Retinal pigment epithelial cell (primary cell): ENCODE data around the gene CKLF.

Source experiments
- DNase-seq: peaks from one replicate; pipeline ENCODE4 v3.0.0-alpha.2; 2010; ENCODE audit warnings: low read depth
- H3K4me3 ChIP-seq: 2 replicates; pipeline ENCODE4 v1.5.1; 2011; ENCODE audit warnings: mild to moderate bottlenecking, low read length, control low read depth, moderate library complexity
- TF ChIP-seq, protein P1 (sequence below): conservative IDR thresholded peaks from 2 replicates; pipeline ENCODE4 v1.5.1; 2011; ENCODE audit warnings: low read depth, low read length, control low read depth, inconsistent platforms

Gene CKLF

DNA sequence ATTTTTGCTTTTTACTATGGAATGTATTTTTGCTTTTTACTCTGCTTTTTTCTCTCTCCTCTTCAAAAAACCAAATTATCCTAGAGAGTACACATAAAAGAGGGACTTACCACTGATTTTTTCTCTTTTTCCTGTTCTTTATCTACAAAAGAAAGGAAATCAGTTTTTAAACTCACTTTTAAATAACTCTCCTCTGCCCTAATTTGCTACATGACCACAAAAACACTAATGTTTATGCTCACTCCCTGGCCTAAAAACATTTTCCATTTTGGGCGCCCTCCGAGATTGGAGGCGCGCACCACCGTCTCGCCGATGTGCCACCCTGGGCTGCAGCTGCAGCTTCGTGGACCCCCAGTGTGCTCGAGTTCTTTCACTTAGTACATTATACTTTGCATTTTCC, 3.5 kb upstream of the CKLF start:
- no peak for DNase-seq
- TF ChIP-seq, protein P1, sequence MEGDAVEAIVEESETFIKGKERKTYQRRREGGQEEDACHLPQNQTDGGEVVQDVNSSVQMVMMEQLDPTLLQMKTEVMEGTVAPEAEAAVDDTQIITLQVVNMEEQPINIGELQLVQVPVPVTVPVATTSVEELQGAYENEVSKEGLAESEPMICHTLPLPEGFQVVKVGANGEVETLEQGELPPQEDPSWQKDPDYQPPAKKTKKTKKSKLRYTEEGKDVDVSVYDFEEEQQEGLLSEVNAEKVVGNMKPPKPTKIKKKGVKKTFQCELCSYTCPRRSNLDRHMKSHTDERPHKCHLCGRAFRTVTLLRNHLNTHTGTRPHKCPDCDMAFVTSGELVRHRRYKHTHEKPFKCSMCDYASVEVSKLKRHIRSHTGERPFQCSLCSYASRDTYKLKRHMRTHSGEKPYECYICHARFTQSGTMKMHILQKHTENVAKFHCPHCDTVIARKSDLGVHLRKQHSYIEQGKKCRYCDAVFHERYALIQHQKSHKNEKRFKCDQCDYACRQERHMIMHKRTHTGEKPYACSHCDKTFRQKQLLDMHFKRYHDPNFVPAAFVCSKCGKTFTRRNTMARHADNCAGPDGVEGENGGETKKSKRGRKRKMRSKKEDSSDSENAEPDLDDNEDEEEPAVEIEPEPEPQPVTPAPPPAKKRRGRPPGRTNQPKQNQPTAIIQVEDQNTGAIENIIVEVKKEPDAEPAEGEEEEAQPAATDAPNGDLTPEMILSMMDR, result no peak
- H3K4me3 ChIP-seq, result peak overlapping the region; percentile 70

DNA sequence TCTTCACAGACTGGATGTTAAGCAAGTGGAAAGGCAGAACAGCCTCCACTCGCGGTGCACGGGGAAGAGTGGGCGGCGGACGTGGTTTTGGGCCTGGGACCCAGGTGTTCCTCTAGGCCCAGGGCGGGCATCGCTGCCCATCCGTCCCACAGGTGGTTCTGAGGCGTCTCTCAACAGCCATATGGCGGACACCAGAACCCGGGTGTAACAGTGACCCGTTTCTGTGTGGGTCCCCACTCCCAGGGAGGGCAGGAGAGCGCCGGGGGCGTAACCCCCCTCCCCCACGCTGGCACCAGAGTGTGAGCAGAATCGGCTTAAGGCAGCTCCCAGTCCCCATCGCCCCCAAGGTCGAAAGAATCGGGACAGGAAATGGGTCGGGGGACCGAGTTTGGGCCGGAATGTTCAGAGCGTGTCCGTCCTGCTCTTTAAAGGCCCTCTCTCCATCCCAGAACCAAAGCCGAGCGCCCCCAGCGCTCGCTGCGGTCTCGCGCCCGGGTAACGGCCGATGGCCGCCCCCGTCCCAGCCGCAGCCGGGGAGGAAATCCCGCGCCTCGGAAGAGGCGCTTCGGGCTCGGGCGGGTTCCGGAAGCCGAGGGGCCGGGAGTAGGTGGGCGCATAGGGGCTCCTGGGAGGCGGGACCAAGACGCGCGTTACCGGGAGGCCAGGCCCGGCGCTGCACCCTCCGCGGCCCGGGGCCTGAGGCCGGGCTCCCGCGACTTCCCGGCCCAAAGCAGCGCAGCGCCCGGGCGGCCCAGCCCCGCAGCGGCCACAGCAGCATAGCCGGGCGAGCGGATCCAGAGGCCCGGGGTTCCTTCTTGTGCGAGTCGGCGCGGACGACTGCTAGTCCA, 2.9 kb upstream of the CKLF start, which contains the start of gene TK2:
TSS of gene TK2 (minus strand) at position 839 of the 848 bp plus-strand sequence. CDS start at position 778, 61 bp downstream.
- TF ChIP-seq, protein P1, result peak; percentile 31
- H3K4me3 ChIP-seq, result peak within 1 kb of the TSS; percentile 70
- DNase-seq, result no peak

DNA sequence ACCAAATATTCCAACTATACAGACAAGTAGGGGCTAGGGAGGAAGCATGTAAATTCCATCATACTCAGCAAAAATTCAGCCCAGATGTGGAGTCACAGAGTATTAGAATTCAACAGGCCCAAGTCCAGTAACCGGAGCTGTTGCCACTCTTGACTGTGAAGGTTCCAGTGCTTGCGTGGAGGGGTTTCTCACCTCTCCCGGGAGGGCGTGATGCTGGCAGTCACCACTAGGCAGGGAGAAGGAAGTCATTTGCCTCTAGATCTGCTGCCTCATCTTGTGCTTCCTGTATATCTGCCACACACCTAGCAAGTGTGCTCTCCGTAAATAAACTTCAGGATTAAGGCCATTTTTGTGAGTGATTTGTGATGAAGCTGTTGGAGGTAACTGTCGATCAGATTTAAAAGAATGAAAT, 1.0 kb upstream of the CKLF start:
- TF ChIP-seq, protein P1, result peak; percentile 36
- no peak overlapping the region for H3K4me3 ChIP-seq
- DNase-seq, result no peak

DNA sequence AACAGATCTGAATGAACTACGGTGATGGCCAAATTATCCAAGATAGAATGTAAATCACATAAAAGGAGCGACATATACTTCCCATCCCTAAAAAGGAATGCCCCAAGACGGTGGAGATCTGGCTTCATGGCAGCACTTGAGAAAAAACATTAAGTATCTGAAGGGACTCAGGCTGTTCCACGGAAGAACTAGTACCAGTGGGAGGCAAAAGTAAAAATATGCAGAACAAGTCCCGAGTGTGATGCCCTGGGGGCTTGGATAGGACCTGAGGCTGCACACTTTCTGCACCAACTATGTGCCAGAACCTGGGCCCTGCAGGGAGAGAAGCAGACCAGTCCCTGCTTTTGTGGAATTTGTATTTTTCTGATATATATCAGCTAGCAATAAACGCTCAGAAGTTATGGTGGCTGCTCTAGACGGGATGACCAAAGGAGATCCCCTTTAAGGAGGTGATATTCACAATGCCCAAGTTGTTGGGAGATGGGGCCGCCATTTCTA, 539 bp upstream of the CKLF start:
- peak overlapping the region; percentile 67 for H3K4me3 ChIP-seq
- TF ChIP-seq, protein P1, result no peak
- DNase-seq, result no peak

DNA sequence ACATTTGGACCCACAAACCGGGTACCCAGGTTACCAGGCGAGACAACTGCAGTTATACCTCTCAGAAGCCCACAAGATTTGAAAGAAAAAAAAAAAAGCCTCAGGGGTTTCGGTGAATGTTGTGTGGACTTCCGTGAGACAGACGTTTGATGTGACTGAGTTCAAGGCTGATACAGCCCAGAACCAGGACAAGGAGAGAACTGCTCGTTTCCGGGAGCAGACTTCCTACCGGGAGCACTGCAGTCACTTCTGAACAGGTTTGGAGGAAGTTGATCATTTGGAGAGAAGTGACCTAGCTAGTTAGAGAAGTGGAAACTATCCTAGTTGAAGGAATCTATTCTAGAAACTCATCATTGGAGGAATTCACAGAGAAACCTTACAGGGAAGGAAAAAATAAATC, 847 bp downstream of the CKLF start:
- H3K4me3 ChIP-seq, result peak overlapping the region; percentile 67
- DNase-seq, result no peak
- TF ChIP-seq, protein P1, result no peak

DNA sequence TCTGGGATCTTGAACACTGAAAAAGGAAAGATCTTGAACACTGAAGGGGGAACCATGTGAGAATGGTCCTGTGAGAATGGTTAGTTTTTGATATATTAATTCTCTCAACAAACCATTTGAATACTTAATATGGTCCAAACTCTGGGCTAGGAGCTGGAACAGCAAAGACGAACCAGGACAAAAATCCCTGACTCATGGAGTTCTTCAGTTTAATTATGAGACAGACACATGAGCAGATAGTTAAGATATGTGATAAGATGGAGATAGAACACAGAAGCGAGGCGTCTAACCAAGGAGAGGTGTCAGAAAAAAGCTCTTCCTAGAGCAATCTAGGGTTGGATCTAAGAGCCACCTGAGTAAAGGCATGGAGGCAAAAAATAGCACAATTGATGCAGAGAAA, 1.6 kb downstream of the CKLF start:
- TF ChIP-seq, protein P1, result no peak
- H3K4me3 ChIP-seq, result peak overlapping the region; percentile 0

DNA sequence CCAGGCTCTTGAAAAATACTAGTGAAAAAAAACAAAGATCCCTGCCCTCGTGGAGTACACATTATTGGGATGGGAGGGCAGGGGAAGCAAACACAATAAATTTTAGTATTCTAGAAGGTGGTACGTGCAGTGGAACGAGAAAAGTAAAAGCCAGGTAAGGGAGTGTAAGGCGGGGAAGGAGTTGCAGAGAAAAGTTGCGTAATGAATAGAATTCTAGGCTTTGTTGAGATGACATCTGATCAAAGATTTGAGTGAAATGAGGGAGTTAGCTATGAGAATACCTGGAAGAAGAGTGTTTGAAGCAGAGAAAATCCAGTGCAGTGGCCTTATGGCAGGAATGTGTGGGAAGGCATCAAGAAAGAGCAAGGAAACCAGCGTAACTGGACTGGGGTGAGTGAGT, 2.1 kb downstream of the CKLF start:
- no peak overlapping the region for H3K4me3 ChIP-seq
- DNase-seq, result no peak
- TF ChIP-seq, protein P1, result no peak

More for the DNA sequence above, 1.6 kb downstream of the CKLF start:
- DNase-seq, result no peak
